Activated naive CD4-positive, alpha-beta T cell treated with anti-CD3 and anti-CD28 coated beads for 36 hours (primary cell): ENCODE measurements around the gene GHRL. TPM values are rescaled to one million over a fixed set of nuclear protein-coding genes. Genes with fewer than 3 reads are reported as not detected.

Experiments used
- CTCF ChIA-PET: fragments of 350-600 bp; sonication (Branson Sonifier 250); formaldehyde crosslinking; loops from one replicate; lab custom pipeline; 2021; ENCODE audit warnings: antibody characterized with exemption; lab: Charles Lee
- DNase-seq: peaks from one replicate; pipeline ENCODE4 v3.0.0-alpha.2; 2020
- H3K27ac Mint-ChIP-seq: one replicate; pipeline ENCODE4 v1.8.0; 2021; ENCODE audit warnings: mild to moderate bottlenecking, mixed read lengths
- H3K27me3 Mint-ChIP-seq: one replicate; pipeline ENCODE4 v1.8.0; 2021; ENCODE audit warnings: low read depth, mixed read lengths
- H3K36me3 Mint-ChIP-seq: one replicate; pipeline ENCODE4 v1.8.0; 2021; ENCODE audit warnings: low read depth, mixed read lengths
- H3K4me1 Mint-ChIP-seq: one replicate; pipeline ENCODE4 v1.8.0; 2021; ENCODE audit warnings: low read depth, mixed read lengths
- H3K4me3 Mint-ChIP-seq: one replicate; pipeline ENCODE4 v1.8.0; 2021; ENCODE audit warnings: mild to moderate bottlenecking, moderate library complexity, mixed read lengths
- H3K9me3 Mint-ChIP-seq: one replicate; pipeline ENCODE4 v1.8.0; 2021; ENCODE audit warnings: mixed read lengths
- intact Hi-C: fragments of 100-400 bp; cut with micrococcal nuclease; formaldehyde crosslinking; loops from one replicate; pipeline ENCODE4 v1.15.1; 2023
- total RNA-seq, 2 experiments: library from RNA; stranded (reverse); gene quantifications; one replicate each; pipeline ENCODE4 v1.2.3, GENCODE V29; 2021

The GHRL gene
- total RNA-seq, 2 experiments from 2014 or later, result not detected

DNA sequence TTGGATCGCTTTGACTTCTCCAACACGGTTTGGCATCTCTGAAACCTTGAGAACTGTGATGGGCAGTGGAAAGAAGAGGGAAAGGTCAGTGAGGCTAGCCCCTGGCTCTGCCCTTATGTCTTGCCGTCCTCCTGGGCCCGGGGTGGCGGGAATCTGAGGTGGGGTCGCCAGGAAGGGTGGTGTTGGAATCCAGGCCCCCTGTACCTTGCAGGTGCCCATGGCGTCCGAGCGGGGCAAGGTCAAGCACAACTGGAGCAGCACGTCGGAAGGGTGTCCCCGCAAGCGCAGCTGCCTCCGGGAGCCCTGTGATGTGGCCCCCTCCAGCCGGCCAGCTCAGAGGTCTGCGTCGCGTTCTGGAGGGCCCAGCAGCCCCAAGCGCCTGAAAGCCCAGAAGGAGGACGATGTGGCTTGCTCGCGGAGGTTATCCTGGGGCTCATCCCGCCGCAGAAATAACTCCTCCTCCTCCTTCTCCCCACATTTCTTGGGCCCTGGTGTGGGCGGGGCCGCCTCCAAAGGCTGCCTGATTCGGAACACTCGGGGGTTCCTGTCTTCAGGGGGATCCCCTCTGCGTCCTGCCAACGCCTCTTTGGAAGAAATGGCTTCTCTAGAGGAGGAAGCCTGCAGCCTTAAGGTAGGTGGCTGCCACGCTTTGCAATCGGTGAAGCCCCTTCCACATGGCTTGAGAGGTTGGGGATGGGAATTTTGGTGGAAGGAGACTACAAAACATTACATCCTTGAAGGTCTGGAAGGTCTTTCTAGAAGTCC, 43.6 kb downstream of the GHRL start:
- intact Hi-C loops, result loop anchor here (1.0 to 2.0 kb wide), 14 partner anchors 15 to 852 kb away; partner anchors contain the start of genes BRK1, FANCD2, JAGN1 and MTMR14
- H3K9me3 Mint-ChIP-seq, result peaks cover 19% of the 10 kb centered on the region
- peaks cover 63% of the 10 kb centered on the region for H3K36me3 Mint-ChIP-seq
- peak overlapping the region; percentile 89 for H3K4me3 Mint-ChIP-seq
- peak overlapping the region; percentile 92 for H3K27ac Mint-ChIP-seq
- peak; percentile 82 for DNase-seq
- H3K4me1 Mint-ChIP-seq, result peaks cover 56% of the 10 kb centered on the region
- no peaks in the 10 kb centered on the region for H3K27me3 Mint-ChIP-seq
- CTCF ChIA-PET, result interaction anchor here (0.9 to 1.6 kb wide), 2 partner anchors 14 to 15 kb away, joined by 4 to 9 read pairs; no protein-coding TSS in a partner anchor

DNA sequence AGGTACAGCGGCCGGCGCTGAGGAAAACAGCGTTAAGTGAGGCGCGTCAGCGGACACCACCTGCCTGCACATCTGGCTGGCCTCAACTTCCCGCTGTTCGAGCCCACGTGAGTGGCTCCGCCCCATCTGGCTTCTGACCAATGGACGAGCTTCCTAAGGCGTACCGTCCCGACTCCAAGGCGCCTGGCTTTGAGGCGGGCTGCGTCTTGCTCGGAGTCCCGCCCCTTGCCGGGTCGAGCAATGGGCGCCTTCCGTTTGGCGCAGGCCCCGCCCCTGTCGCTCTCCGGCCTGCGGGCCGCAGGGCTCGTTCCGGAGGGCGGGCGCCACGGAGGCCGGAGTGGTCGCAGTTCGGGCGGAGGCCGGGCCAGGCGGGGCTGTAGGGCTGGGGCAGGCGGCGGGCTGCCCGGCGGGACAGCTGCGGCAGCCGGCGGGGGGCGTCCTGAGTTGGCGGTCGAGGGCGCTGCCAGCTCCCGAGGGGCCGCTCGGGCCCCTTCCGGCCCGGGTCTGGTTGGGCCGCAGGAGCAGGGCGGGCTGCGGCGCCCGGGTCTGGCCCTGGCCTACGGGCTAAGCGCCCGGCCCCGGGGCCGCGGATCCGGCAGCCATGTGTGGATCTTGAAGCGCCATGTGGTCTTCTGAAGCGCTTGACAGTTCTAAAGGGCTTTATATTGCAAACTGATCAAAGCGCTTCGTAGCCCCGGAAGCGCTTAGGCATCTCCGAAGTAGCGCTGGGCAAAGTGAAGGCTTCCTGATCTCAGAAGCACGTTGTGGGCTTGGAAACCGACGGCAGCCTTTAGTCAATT, 44.4 kb downstream of the GHRL start, which contains the start of gene TATDN2:
TSS of gene TATDN2 (plus strand) at position 276 of the 800 bp plus-strand sequence. CDS start 742 bp downstream, outside the sequence.
- Mint-ChIP-seq H3K4me1 (peaks cover 55% of the 10 kb centered on the region), H3K27ac (peak within 1 kb of the TSS; percentile 92), H3K36me3 (peaks cover 59% of the 10 kb centered on the region), H3K4me3 (peak within 1 kb of the TSS; percentile 89), H3K27me3 (no peaks in the 10 kb centered on the region), H3K9me3 (peaks cover 19% of the 10 kb centered on the region)
- intact Hi-C loops, result loop anchor here (1.0 to 2.0 kb wide), 13 partner anchors 16 to 852 kb away; partner anchors contain the start of genes BRK1, FANCD2, JAGN1 and MTMR14
- peak; percentile 98 for DNase-seq
- CTCF ChIA-PET, result interaction anchor here (0.6 to 1.6 kb wide), 4 partner anchors 15 to 859 kb away, joined by 5 to 9 read pairs (median 5); no protein-coding TSS in a partner anchor

DNA sequence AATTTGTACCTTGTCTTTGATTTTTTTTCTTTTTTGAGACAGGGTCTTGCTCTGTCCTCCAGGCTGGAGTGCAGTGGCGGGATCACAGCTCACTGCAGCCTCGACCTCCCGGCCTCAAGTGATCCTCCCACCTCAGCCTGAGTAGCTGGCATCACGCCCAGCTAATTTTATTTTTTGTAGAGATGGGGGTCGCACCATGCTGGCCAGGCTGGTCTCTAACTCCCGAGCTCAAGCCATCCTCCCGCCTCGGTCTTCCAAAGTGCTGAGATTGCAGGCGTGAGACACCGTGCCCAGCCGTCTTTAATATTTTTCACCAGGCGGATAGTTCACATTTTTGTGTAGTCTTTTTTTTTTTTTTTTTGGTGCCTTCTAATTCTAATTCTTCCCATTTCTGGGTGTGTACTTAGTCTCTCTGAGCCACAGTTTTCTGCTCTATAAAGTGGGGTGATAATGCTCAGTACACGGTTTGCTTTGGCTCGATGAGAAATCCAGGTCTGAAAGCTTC, 45.0 kb downstream of the GHRL start:
- H3K36me3 Mint-ChIP-seq, result peaks cover 56% of the 10 kb centered on the region
- H3K27me3 Mint-ChIP-seq, result no peaks in the 10 kb centered on the region
- DNase-seq, result no peak
- peaks cover 56% of the 10 kb centered on the region for H3K4me1 Mint-ChIP-seq
- peak overlapping the region; percentile 75 for H3K4me3 Mint-ChIP-seq
- intact Hi-C loops, result loop anchor here (1.0 to 2.0 kb wide), 13 partner anchors 17 to 851 kb away; partner anchors contain the start of genes BRK1, FANCD2, JAGN1 and MTMR14
- H3K9me3 Mint-ChIP-seq, result peaks cover 19% of the 10 kb centered on the region
- CTCF ChIA-PET, result interaction anchor here (0.7 to 1.6 kb wide), 4 partner anchors 16 to 81 kb away, joined by 4 to 9 read pairs (median 5); no protein-coding TSS in a partner anchor
- peak overlapping the region; percentile 92 for H3K27ac Mint-ChIP-seq

DNA sequence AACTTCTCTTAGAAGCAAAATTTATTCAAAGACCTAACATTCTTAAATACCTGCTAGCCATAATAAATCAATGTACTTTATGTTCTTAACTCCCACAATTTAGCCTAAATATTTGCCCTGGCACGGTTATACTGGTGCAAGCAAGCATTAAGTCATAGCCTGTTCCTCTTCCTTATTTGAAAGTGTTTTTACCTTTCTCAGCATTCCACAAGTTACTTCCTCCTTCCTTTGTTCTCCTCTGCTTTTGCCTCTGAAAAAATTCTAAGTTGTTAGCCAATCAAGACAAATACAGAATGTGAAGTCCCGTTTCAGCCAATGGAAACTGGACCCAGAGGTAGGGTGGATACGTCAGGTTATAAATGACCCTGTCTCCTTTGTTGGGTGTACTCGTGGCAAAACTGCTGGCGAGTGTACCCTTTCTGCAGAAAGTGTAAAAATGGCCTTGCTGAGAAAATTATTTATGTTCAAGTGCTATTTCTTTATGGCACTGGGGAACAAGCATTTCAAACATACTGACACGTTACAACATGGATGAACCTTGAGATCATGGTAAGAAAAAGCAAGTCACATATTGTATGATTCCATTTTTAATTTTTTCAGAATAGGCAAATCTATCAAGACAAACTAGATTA, 47.5 kb downstream of the GHRL start:
- intact Hi-C loops, result no loop called here
- H3K9me3 Mint-ChIP-seq, result peaks cover 19% of the 10 kb centered on the region
- no peak overlapping the region for H3K27ac Mint-ChIP-seq
- peaks cover 61% of the 10 kb centered on the region for H3K4me1 Mint-ChIP-seq
- CTCF ChIA-PET, result interaction anchor here (0.8 kb wide), 1 partner anchor 18 kb away, joined by 3 read pairs; no protein-coding TSS in a partner anchor
- H3K27me3 Mint-ChIP-seq, result no peaks in the 10 kb centered on the region
- no peak overlapping the region for H3K4me3 Mint-ChIP-seq
- peaks cover 38% of the 10 kb centered on the region for H3K36me3 Mint-ChIP-seq
- DNase-seq, result no peak

DNA sequence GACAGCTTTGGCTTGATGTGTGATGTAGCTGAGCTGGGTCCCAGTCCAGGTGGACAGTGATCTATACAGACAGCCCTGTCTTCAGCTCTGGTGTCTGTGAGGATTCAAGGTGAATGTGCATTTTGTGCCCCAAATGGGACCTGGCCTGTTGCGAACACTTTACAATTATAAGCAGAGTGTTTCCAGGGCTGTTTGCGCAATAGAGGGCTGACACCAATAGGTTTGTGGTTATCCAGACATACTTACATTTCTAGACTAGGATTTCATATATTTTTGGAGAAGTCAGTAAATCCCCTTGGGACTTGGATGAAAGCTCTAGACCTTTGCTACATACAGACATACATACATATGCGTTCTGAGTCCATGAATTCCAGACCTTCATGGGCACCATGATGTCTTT, 48.7 kb downstream of the GHRL start:
- CTCF ChIA-PET, result interaction anchor here (0.8 kb wide), 1 partner anchor 19 kb away, joined by 3 read pairs; no protein-coding TSS in a partner anchor
- Mint-ChIP-seq H3K4me1 (peaks cover 57% of the 10 kb centered on the region), H3K36me3 (peaks cover 35% of the 10 kb centered on the region), H3K4me3 (no peak overlapping the region), H3K9me3 (peaks cover 19% of the 10 kb centered on the region), H3K27me3 (no peaks in the 10 kb centered on the region), H3K27ac (no peak overlapping the region)
- no peak for DNase-seq
- intact Hi-C loops, result no loop called here

DNA sequence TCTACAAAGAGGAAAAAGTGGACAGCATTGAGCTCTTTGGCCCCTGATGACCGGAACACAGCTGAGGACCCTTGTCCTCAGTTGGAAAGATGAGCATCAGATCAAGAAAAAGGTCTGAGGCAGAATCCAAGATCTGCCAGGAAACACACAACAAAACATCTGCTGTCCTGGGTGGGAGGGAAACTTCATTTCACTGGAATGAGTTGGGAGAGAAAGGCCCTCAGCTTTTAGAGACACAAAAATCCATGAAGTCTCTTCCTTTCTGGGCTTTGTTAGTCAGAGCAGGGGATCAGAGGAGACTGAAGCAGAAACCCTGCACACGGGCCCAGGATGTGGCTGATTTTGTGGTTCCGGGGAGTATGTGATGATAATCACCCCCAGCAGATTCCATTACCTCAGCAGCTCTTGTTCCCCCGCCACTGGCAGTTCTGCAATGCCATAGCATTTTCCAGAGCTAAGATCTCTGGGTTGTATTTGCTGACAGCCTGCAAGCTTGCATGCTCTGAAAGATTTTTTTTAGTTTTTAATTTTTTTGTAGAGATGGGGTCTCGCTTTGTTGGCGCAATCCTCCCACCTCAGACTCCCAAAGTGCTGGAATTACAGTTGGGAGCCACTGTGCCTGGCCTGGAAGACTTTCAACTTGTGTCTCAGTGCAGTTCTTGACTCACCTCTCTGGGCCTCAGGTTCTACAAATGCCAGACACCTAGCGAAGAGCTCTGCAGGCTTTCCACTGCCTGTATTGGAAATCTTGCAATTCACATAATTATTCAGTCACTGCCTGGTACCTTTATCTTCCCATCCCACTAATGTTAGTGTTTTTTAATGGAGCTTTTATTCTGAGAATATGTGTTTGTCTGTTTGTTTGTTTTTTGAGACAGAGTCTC, 50.3 kb downstream of the GHRL start:
- CTCF ChIA-PET, result interaction anchor here (0.6 to 0.9 kb wide), 2 partner anchors 13 to 50 kb away, joined by 3 to 4 read pairs; no protein-coding TSS in a partner anchor
- DNase-seq, result peak; percentile 91
- no peaks in the 10 kb centered on the region for H3K27me3 Mint-ChIP-seq
- peak overlapping the region; percentile 36 for H3K4me3 Mint-ChIP-seq
- peak overlapping the region; percentile 83 for H3K27ac Mint-ChIP-seq
- intact Hi-C loops, result loop anchor here (1.0 kb wide), 4 partner anchors 8 to 50 kb away; no protein-coding TSS in a partner anchor
- peaks cover 64% of the 10 kb centered on the region for H3K4me1 Mint-ChIP-seq
- peaks cover 17% of the 10 kb centered on the region for H3K9me3 Mint-ChIP-seq
- peaks cover 31% of the 10 kb centered on the region for H3K36me3 Mint-ChIP-seq

- Mint-ChIP-seq H3K4me1 (peaks cover 64% of the 10 kb centered on the region), H3K27ac (peak overlapping the region; percentile 50), H3K27me3 (no peaks in the 10 kb centered on the region), H3K9me3 (peaks cover 14% of the 10 kb centered on the region), H3K4me3 (no peak overlapping the region), H3K36me3 (peaks cover 33% of the 10 kb centered on the region)
- intact Hi-C loops, result no loop called here
- CTCF ChIA-PET, result no interaction called here
- no peak for DNase-seq
These were observed 51.9 kb downstream of the GHRL start for GRCh38 chr3:10240799-10241198.

DNA sequence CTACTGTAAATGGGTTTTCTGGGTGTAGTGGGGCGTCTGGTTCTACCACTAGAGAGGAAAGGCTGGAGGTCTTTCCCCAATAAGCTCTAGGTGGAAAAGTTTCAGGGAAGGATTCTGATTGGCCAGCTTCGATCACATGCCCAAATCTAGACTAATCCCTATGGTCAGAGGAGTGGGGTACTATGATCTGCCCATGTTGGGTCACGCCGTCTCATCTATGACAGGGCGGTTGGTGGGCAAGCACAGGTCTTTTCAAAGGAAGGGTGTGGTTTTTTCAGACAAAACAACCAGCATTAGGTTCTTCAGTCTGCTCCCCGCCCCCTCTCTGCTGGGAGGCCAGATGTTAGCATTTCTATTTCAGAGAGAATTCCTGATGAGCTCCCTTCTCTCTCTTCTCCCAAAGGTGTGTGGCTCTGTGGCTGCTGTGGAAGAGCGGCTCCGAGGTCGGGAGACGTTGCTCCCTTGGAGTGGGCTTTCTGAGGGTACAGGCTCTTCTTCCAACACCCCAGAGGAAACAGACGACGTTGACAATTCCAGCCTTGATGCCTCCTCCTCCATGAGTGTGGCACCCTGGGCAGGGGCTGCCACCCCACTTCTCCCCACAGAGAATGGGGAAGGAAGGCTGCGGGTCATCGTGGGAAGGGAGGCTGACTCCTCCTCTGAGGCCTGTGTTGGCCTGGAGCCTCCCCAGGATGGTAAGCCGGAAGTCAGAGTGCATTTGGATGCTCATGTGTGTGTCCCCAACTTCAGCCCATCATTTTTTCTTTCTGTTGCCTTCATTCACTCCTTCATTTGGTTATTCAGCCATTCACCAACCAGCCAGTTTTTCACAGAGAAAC, 54.2 kb downstream of the GHRL start:
- no peak overlapping the region for H3K27ac Mint-ChIP-seq
- H3K36me3 Mint-ChIP-seq, result peaks cover 17% of the 10 kb centered on the region
- no peak for DNase-seq
- H3K4me1 Mint-ChIP-seq, result peaks cover 47% of the 10 kb centered on the region
- no peak overlapping the region for H3K4me3 Mint-ChIP-seq
- no peaks in the 10 kb centered on the region for H3K27me3 Mint-ChIP-seq
- intact Hi-C loops, result no loop called here
- CTCF ChIA-PET, result interaction anchor here (0.9 to 1.0 kb wide), 2 partner anchors 49 to 87 kb away, joined by 3 read pairs; no protein-coding TSS in a partner anchor
- H3K9me3 Mint-ChIP-seq, result no peaks in the 10 kb centered on the region
